ENCODE measurements around the gene KCTD5.

Gene KCTD5

GRCh38 chr16:2752035-2752849 lies 69.9 kb downstream of the KCTD5 start, which contains the start of gene SRRM2:
Gene SRRM2 (plus strand): TSS chr16:2752638. CDS start chr16:2756365, 3,727 bp downstream.
- peak; percentile 96 for DNase-seq (ENCODE audit: low read depth)

- DNase-seq (ENCODE audit: low read depth), result peak; percentile 78
Observed at GRCh38 chr16:2752850-2753732, 70.8 kb downstream of the KCTD5 start.

- DNase-seq (ENCODE audit: low read depth), result peak; percentile 37
Observed at GRCh38 chr16:2753733-2754020, 71.4 kb downstream of the KCTD5 start.

- DNase-seq (ENCODE audit: low read depth), result no peak
Observed at GRCh38 chr16:2755158-2755557, 72.8 kb downstream of the KCTD5 start.

- no peak for DNase-seq (ENCODE audit: low read depth)
Observed at GRCh38 chr16:2756288-2757015, 74.1 kb downstream of the KCTD5 start.

GRCh38 chr16:2757344-2757743 lies 75.0 kb downstream of the KCTD5 start:
- no peak for DNase-seq (ENCODE audit: low read depth)

Data from iris pigment epithelial cell (primary cell).